ENCODE results near the gene APC2.

GRCh38 chr19:1406774-1407527, 43.0 kb upstream of the APC2 start:
- no peak for TF ChIP-seq CTCF (IDR thresholded peaks at IDR 0.05)
- no peak for TF ChIP-seq POLR2A (IDR thresholded peaks at IDR 0.05)

All from lower leg skin (tissue), 3 donors.